ENCODE results near the gene LRRC1.

GRCh38 chr6:53801022-53801421 lies 6.2 kb downstream of the LRRC1 start:
- TF ChIP-seq, protein P1, sequence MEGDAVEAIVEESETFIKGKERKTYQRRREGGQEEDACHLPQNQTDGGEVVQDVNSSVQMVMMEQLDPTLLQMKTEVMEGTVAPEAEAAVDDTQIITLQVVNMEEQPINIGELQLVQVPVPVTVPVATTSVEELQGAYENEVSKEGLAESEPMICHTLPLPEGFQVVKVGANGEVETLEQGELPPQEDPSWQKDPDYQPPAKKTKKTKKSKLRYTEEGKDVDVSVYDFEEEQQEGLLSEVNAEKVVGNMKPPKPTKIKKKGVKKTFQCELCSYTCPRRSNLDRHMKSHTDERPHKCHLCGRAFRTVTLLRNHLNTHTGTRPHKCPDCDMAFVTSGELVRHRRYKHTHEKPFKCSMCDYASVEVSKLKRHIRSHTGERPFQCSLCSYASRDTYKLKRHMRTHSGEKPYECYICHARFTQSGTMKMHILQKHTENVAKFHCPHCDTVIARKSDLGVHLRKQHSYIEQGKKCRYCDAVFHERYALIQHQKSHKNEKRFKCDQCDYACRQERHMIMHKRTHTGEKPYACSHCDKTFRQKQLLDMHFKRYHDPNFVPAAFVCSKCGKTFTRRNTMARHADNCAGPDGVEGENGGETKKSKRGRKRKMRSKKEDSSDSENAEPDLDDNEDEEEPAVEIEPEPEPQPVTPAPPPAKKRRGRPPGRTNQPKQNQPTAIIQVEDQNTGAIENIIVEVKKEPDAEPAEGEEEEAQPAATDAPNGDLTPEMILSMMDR (IDR thresholded peaks at IDR 0.05): no peak
- TF ChIP-seq EZH2 (IDR thresholded peaks at IDR 0.05; ENCODE audit: borderline replicate concordance, insufficient read depth, low read depth, low read length, poor library complexity, severe bottlenecking): no peak
